ENCODE data around the gene KRTAP4-11.

GRCh38 chr17:41153856-41154255 is 35.7 kb upstream of the KRTAP4-11 start:
- TF ChIP-seq POLR2AphosphoS5 (IDR thresholded peaks at IDR 0.05) (no peak), CTCF (IDR thresholded peaks at IDR 0.05) (no peak), POLR2A (IDR thresholded peaks at IDR 0.05) (no peak), EP300 (IDR thresholded peaks at IDR 0.05) (no peak)
